NCI-H187 treated with DMSO at 0.1 percent for 48 hours (cell line): Measurements from ENCODE around the gene MUC21.

ENCODE experiments used
- DNase-seq: peaks from one replicate; lab custom pipeline; 2025; lab: John Stamatoyannopoulos, UW

Gene MUC21

GRCh38 chr6:30983439-30983838 lies at the start of gene MUC21:
TSS of gene MUC21 (plus strand) at chr6:30983718. CDS start at chr6:30983959, 241 bp downstream.
- DNase-seq: no peak

- no peak for DNase-seq
Measured at GRCh38 chr6:30935018-30935417, 48.5 kb upstream of the MUC21 start.

DNA sequence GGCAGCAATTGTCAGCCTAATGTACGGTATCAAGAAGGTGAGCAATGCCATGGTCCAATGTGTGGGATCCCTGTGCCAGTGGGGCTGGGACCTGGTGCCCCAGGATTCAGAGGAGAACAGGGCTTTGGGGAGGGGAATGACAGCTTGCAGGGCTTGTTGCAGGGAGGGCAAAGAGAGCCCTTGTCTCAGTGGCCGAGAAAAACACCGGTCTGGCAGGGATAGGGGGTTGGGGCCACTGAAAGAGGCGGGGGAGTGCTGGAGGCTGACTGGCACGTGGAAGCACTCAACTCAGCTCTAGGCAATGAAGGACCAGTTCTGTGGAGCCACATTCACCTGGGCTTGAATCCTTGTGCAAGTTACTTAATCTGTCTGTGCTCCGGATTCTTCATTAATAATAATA lies 46.3 kb upstream of the MUC21 start:
- no peak for DNase-seq

- no peak for DNase-seq
Measured at GRCh38 chr6:30938730-30939129, 44.8 kb upstream of the MUC21 start.

DNA sequence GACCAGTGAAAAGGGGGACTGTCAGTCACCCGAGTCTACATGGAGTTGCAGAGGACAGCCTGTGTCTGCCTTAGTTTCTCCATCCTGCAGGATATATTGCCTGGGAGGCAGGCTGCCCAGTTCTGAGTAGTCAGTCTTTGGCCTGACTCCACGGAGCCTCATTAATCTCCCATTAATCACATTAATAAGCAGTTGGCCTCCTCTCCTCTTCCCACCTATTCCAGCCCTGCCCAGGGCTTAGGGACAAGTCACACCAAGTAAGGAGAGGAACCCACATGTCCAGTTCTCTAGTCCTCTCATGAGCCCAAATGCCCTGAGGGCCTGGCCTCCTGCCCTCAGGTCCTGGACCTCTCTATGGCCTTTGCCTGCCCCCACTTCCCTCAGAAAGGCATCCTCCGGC lies 44.0 kb upstream of the MUC21 start:
- no peak for DNase-seq

DNA sequence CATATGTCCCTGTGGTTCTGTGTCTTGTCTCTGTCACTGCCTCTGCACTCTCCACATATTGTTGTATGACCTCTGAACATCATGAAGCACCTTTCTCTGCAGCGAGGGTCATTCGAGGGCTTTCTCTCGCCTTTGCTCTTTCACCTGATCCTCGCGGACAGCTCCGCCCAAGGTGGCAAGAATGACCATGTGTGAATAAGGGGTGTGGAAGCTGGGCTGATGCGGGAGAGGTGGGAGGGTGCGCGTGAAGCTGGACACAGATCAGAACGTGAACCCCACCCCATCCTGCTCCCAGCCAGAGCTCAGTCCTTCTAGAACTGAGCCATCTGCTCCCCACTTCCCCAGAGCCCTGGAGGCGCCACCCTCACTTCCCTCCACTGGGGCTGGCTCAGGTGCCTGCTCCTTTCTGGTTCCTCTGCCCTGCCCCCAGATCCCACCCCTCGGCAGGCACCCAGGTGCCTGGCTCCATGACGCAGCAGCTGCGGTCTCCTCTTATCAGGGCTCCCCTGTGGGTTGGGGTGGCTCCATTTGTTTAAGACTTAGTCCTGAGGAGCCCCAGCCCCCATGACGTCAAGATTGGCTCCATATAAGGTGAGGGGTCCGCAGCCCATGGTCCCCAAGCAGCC lies 43.0 kb upstream of the MUC21 start, which contains the start of gene MUCL3:
MUCL3 (plus strand) TSS at position 613 of the 626 bp plus-strand sequence. CDS start 27 bp downstream, outside the sequence.
- DNase-seq: no peak

- DNase-seq: no peak
Measured at GRCh38 chr6:30942338-30943060, 41.0 kb upstream of the MUC21 start.

DNA sequence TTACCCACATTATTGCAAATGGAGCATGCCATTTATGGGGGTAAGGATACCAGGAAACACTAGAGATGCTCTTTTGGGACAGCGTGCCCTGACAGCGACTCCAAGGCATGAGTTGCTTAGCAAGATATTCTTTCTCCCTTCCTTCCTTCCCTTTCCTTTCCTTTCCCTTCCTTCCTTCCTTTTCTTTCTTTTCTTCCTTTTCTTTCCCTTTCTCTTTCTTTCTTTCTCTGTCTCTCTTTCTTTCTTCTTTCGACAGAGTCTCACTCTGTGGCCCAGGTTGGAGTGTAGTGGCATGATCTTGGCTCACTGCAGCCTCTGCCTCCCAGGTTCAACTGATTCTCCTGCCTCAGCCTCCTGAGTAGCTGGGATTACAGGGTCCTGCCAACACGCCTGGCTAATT lies 39.5 kb upstream of the MUC21 start:
- DNase-seq: no peak

DNA sequence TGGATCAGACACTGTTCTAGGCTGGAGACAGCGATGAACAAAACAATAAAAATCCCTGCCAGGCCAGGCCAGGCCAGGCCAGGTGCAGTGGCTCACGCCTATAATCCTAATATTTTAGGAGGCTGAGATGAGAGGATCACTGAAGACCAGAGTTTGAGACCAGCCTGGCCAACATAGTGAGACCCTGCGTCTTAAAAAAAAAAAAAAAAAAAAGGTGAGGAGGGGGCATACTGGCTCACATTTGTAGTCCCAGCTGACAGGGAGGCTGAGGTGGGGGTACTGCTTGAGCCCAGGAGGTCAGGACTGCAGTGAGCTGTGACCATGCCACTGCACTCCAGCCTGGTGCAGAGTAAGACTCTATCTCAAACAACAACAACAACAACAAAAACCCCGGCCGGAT lies 38.2 kb upstream of the MUC21 start:
- DNase-seq: no peak

DNA sequence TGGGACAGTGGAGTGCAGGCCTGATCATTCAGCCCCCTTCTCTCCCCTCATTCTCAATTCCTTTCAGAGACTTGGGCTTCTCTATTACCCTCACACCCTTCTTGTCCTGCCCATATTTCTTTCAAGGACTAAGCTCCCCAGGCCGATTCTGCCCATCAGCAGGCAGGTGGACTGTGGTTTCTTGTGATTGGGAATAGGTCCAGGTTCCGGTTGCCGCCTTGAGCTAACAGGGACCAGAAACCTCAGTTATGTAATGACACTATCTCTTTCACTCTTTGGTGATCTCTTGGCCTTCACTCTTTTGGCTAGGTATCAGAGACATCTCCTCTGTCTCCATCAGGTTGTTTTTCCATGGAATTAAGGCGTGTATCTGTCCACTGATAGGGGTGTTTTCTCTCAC lies 36.3 kb upstream of the MUC21 start:
- no peak for DNase-seq

GRCh38 chr6:30948811-30949210 lies 34.7 kb upstream of the MUC21 start:
- no peak for DNase-seq

GRCh38 chr6:30951907-30952469 lies 31.5 kb upstream of the MUC21 start:
- no peak for DNase-seq

DNA sequence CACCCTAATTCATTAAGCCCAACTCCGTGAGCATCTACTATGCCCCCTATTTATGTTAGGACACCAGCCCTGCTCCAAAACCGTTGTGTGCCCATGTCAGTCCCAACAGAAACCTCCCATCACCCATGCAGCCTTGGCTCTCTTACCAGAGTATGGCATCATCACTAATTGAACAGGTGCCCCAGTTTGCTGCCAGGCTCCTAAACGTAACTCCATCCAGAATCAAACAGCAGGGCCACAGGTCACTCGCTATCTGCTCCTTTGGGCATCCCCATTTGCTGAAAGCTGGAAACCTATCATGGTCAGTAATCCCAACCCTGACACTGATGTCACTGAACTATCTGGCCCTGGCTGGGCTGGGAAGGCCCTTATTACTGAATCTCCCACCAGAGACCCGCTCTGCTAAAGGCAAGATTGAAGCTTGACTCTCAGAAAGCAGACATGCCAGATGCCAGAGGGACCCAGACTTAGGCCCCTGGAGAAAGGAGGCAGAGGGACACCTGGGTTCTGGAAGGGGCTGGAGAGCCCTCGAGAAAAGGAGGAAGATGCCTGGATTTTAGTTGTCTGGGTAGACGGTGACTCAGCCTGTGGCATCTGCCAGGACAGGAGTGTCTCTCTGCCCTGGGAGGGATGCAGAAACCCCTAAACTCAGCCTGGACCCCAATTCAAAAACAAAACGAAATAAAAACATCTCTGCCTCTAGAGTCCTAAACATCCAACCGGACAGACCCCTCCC lies 28.7 kb upstream of the MUC21 start:
- no peak for DNase-seq

DNA sequence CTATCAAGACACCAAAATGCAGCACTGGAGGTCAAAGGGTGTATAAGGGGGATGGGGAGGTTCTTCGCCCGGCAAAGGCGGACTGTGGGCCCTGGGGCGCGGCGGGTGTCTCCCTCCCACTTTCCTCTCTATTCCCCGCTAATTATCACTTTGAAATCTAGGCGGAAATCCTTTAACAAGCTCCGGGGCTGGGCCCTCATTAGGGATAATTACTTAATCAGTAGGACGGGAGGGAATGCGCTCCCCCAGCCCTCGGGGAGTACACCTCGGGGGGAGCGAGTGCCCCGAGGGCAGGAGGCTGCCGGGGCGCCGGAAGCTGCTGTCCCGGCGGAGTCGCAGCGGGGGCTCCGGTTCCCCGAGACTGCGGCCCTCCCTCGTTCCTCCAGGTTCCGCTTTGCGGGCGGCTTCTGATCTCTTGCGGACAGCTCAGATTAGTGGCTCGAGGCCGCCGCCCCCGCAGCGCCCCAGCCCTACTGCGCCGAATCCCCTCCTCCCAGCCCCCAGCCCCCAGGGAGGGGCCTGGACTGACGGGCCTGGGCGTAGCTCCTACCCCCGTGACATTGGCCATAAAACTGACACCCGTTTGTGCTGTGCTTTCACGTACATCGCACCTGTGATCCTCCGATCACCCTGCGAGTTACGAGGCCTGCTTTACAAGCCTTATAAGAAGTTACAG lies 28.0 kb upstream of the MUC21 start:
- no peak for DNase-seq

DNA sequence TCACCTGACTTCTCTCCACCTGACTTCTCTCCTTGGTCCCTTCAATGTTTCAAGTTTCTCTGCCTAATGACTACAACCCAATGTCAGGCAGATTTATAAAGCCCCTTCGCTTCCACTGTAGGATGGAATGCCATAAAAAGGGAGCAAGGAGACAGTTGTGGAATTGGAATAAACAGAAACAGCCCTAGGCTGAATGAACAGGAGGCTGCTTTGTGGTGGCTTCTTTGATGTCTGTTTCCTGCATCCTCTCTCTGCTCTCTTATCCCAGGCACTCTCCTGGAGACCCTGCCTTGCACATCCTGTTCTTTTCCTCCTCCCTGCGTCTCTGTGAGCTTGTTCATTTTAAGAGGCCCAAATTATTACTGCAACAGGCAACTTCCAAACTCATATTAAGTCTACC lies 25.8 kb upstream of the MUC21 start:
- DNase-seq: no peak

GRCh38 chr6:30960907-30961673 lies 22.4 kb upstream of the MUC21 start:
- DNase-seq: no peak

DNA sequence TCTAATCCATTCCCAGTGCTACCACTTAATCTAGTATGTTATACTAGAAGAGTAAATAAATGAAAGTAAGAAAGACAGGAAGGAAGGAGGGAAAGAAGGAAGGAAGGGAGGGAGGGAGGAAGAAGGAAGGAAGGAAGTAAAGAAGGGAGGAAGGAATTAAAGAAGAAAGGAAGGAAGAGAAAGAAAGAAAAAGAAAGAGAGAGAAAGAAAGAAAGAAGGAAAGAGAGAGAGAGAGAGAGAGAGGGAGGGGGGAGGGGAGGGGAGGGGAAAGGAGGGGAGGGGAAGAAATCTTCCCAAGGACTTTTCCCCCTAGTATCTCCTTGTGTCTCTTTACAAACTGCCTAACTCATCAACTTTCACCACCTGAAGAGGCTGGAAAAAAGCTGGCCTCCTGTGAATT lies 20.8 kb upstream of the MUC21 start:
- DNase-seq: no peak

DNA sequence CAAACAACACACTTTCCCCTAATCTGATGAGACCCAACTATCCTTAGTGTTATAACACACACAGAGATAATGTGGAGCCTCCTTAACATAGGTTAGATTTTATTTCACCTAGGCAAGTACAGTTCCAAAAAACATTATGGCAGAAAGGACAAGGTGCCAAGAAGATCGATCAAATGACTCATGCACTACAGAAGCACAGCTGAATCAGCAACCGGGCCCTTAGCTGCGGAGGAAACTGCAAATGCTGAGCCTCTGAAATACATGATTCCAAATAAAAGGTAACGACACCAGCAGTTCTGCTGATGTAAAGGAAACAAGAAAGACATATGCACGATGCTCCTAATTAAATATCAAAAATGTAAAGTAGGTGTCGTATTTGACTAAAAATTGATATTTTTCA lies 19.9 kb upstream of the MUC21 start:
- DNase-seq: no peak

DNA sequence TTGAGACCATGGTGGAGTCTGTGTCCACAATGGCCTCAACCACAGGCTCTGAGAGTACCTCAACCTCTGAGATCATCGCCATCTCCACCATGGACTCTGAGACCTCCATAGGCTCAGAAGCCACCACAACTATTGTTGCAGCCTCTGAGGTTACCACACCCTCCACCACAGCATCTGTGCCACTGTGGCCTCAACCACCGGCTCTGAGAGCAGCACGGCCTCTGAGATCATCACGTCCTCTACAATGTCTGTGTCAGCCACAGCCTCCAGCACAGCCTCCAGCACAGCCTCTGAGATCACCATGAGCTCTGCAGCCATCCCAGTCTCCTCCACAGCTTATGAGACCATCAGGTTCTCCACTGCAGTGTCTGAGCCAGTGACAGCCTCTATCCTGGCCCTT lies 19.4 kb upstream of the MUC21 start:
- no peak for DNase-seq

DNA sequence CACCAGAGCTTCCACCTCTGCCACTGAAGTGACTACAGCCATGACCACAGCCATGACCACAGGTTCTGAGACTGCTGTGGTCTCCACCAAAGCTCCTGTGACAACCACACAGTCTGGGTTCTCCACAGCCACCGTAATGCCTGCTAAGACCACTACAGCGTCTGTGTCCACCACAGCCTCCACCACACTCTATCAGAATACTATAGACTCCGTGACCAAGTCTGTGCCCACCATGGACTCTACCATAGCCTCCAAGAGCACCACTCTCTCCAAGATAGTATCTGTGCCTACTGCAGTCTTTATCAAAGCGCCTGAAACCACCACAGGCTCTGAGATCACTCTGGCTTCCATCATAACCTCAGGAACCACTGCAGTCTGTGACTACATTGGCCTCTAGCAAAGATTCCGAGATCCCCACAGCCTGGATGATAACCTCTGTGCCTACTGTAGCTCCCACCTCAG lies 18.3 kb upstream of the MUC21 start:
- no peak for DNase-seq

GRCh38 chr6:30966154-30966553 lies 17.4 kb upstream of the MUC21 start:
- DNase-seq: no peak
